Endodermal cell (in vitro differentiated cells): Measurements from ENCODE around the gene NRXN3. TPM values are rescaled to one million over a fixed set of nuclear protein-coding genes. Genes with fewer than 3 reads are reported as not detected.

Experiments
- DNase-seq: peaks from one replicate; pipeline ENCODE4 v3.0.0-alpha.2; 2017
- H3K27ac ChIP-seq: 2 replicates; pipeline ENCODE4 v1.5.1; 2013; ENCODE audit warnings: mild to moderate bottlenecking, low read depth, low read length, moderate library complexity
- H3K27me3 ChIP-seq: 2 replicates; pipeline ENCODE4 v1.6.1; 2013; ENCODE audit warnings: mild to moderate bottlenecking, low read length, moderate library complexity; ENCODE audit not compliant: insufficient read depth, control insufficient read depth, poor library complexity, severe bottlenecking
- H3K36me3 ChIP-seq: 2 replicates; pipeline ENCODE4 v1.7.0; 2013; ENCODE audit warnings: mild to moderate bottlenecking, low read length, moderate library complexity; ENCODE audit not compliant: control insufficient read depth, insufficient read depth
- H3K4me1 ChIP-seq: one replicate; pipeline ENCODE4 v1.7.0; 2013; ENCODE audit warnings: low read length; ENCODE audit not compliant: control insufficient read depth, insufficient read depth
- H3K4me3 ChIP-seq: 2 replicates; pipeline ENCODE4 v1.5.1; 2013; ENCODE audit warnings: mild to moderate bottlenecking, low read length, moderate library complexity
- H3K9ac ChIP-seq: 2 replicates; pipeline ENCODE4 v1.6.1; 2013; ENCODE audit warnings: mild to moderate bottlenecking, low read length, moderate library complexity; ENCODE audit not compliant: poor library complexity, severe bottlenecking; ENCODE audit errors: extremely low read depth
- H3K9me3 ChIP-seq: 2 replicates; pipeline ENCODE4 v1.6.1; 2013; ENCODE audit warnings: mild to moderate bottlenecking, low read length, moderate library complexity; ENCODE audit not compliant: control insufficient read depth
- H3K27ac Mint-ChIP-seq: 2 replicates; pipeline ENCODE4 v1.8.0; 2020; ENCODE audit warnings: mixed read lengths
- H3K27me3 Mint-ChIP-seq: 2 replicates; pipeline ENCODE4 v1.8.0; 2021; ENCODE audit warnings: mild to moderate bottlenecking, mixed read lengths; ENCODE audit not compliant: insufficient read depth
- H3K36me3 Mint-ChIP-seq: 2 replicates; pipeline ENCODE4 v1.8.0; 2020; ENCODE audit warnings: low read depth, mixed read lengths
- H3K4me1 Mint-ChIP-seq: 2 replicates; pipeline ENCODE4 v1.8.0; 2020; ENCODE audit warnings: mixed read lengths
- H3K4me3 Mint-ChIP-seq: 2 replicates; pipeline ENCODE4 v1.8.0; 2020; ENCODE audit warnings: mild to moderate bottlenecking, moderate library complexity, mixed read lengths
- H3K9me3 Mint-ChIP-seq: 2 replicates; pipeline ENCODE4 v1.8.0; 2020; ENCODE audit warnings: mild to moderate bottlenecking, mixed read lengths
- CTCF ChIP-seq: fragments of 200-600 bp; sonication (generic); conservative IDR thresholded peaks from 2 replicates; pipeline ENCODE4 v1.5.0; 2021; ENCODE audit warnings: antibody characterized with exemption, mild to moderate bottlenecking
- WGBS, 2 experiments: methylation state at CpG; one replicate each; pipeline versions ENCODE4 v1.1.5 to v1.1.7; 2013; ENCODE audit warnings: missing lambda C conversion rate in 2 of 2, mixed read lengths in 1 of 2; ENCODE audit not compliant: insufficient coverage in 1 of 2, insufficient read length in 1 of 2; 5-methylcytosine and 5-hydroxymethylcytosine counted together
- total RNA-seq, 2 donors: library from RNA; stranded (reverse); fragmentation: NEBNext Ultra II Directional in 1 of 2; extraction: Animal tissue kit (Norgen Biotek cat#: 25700) in 1 of 2; gene quantifications; 2 replicates in 1 of 2; 3 replicates in 1 of 2; pipeline ENCODE4 v1.2.1, GENCODE V29; 2021

NRXN3 gene
- total RNA-seq, 2 donors from 2014 or later: 20.9 to 21.4 TPM

GRCh38 chr14:79285263-79285662 is 1115.1 kb downstream of the NRXN3 start:
- H3K9me3 ChIP-seq: no peaks in the 10 kb centered on the region
- H3K9ac ChIP-seq: no peak overlapping the region
- no peak overlapping the region for H3K4me3 ChIP-seq
- H3K27ac ChIP-seq: no peak overlapping the region
- Mint-ChIP-seq H3K4me1 (peaks cover 47% of the 10 kb centered on the region), H3K27me3 (peaks cover 9% of the 10 kb centered on the region), H3K36me3 (no peaks in the 10 kb centered on the region), H3K9me3 (no peaks in the 10 kb centered on the region), H3K27ac (no peak overlapping the region), H3K4me3 (no peak overlapping the region)
- peaks cover 7% of the 10 kb centered on the region for H3K4me1 ChIP-seq
- peaks cover 7% of the 10 kb centered on the region for H3K27me3 ChIP-seq
- no peaks in the 10 kb centered on the region for H3K36me3 ChIP-seq
- TF ChIP-seq CTCF: no peak
- no peak for DNase-seq

GRCh38 chr14:79287976-79288375 is 1117.8 kb downstream of the NRXN3 start:
- Mint-ChIP-seq H3K27ac (no peak overlapping the region), H3K27me3 (peaks cover 5% of the 10 kb centered on the region), H3K9me3 (no peaks in the 10 kb centered on the region), H3K4me1 (peaks cover 24% of the 10 kb centered on the region), H3K4me3 (no peak overlapping the region), H3K36me3 (no peaks in the 10 kb centered on the region)
- H3K9me3 ChIP-seq: no peaks in the 10 kb centered on the region
- H3K4me1 ChIP-seq: no peaks in the 10 kb centered on the region
- 100% methylated on average over 1 of the region's 1 CpG; no CpG with 5 or more reads in 1 of the 2 experiments for WGBS, 2 experiments
- DNase-seq: no peak
- no peaks in the 10 kb centered on the region for H3K36me3 ChIP-seq
- H3K9ac ChIP-seq: no peak overlapping the region
- H3K27ac ChIP-seq: no peak overlapping the region
- H3K27me3 ChIP-seq: no peaks in the 10 kb centered on the region
- H3K4me3 ChIP-seq: no peak overlapping the region
- TF ChIP-seq CTCF: no peak

- Histone ChIP-seq H3K9ac (no peak overlapping the region), H3K9me3 (no peaks in the 10 kb centered on the region), H3K27me3 (peaks cover 6% of the 10 kb centered on the region), H3K4me1 (peaks cover 8% of the 10 kb centered on the region), H3K4me3 (no peak overlapping the region), H3K36me3 (no peaks in the 10 kb centered on the region), H3K27ac (no peak overlapping the region)
- Mint-ChIP-seq H3K9me3 (no peaks in the 10 kb centered on the region), H3K27ac (no peak overlapping the region), H3K4me3 (no peak overlapping the region), H3K4me1 (peaks cover 39% of the 10 kb centered on the region), H3K27me3 (peaks cover 13% of the 10 kb centered on the region), H3K36me3 (peaks cover 2% of the 10 kb centered on the region)
- 81 to 96% methylated on average over 6 to 11 of the region's 11 CpGs for WGBS, 2 experiments
- TF ChIP-seq CTCF: no peak
- peak; percentile 47 for DNase-seq
Measured at GRCh38 chr14:79293482-79294177, 1123.5 kb downstream of the NRXN3 start.
